Activated T-helper 2 cell treated with anti-CD3 and anti-CD28 coated beads, Interferon-gamma antibody, Interleukin-2, Interleukin-4, amounts not matched to agents 10 μg/mL and 5 μg/mL and 100 μg/mL, durations not matched to agents 14 hours and 24 hours and 36 hours (primary cell): Measurements from ENCODE around the gene MRPL33. TPM values are rescaled to one million over a fixed set of nuclear protein-coding genes. Genes with fewer than 3 reads are reported as not detected.
A peak's percentile ranks its signal among the peaks of the same experiment; 100 is the strongest.

Experiments used
- DNase-seq: peaks from one replicate; pipeline ENCODE4 v3.0.0; 2021; ENCODE audit warnings: low spot score
- H3K27ac Mint-ChIP-seq: one replicate; pipeline ENCODE4 v1.8.0; 2021; ENCODE audit warnings: mixed read lengths
- H3K27me3 Mint-ChIP-seq: one replicate; pipeline ENCODE4 v1.8.0; 2021; ENCODE audit warnings: low read depth, mixed read lengths
- H3K36me3 Mint-ChIP-seq: one replicate; pipeline ENCODE4 v1.8.0; 2021; ENCODE audit warnings: low read depth, mixed read lengths
- H3K4me1 Mint-ChIP-seq: one replicate; pipeline ENCODE4 v1.8.0; 2021; ENCODE audit warnings: low read depth, mixed read lengths
- H3K4me3 Mint-ChIP-seq: one replicate; pipeline ENCODE4 v1.8.0; 2021; ENCODE audit warnings: low read depth, mild to moderate bottlenecking, moderate library complexity, mixed read lengths
- H3K9me3 Mint-ChIP-seq: one replicate; pipeline ENCODE4 v1.8.0; 2021; ENCODE audit warnings: mixed read lengths
- intact Hi-C: fragments of 100-400 bp; cut with micrococcal nuclease; formaldehyde crosslinking; loops from one replicate; pipeline ENCODE4 v1.15.1; 2023
- total RNA-seq: library from RNA; stranded (reverse); gene quantifications from 2 replicates; pipeline ENCODE4 v1.2.3, GENCODE V29; 2022

The MRPL33 gene
- total RNA-seq, 1 donor from 2014 or later = 58.9 TPM

GRCh38 chr2:27766287-27766661, 5.2 kb upstream of the MRPL33 start:
- H3K9me3 Mint-ChIP-seq = no peaks in the 10 kb centered on the region
- H3K36me3 Mint-ChIP-seq = no peaks in the 10 kb centered on the region
- peaks cover 2% of the 10 kb centered on the region for H3K27me3 Mint-ChIP-seq
- no peak overlapping the region for H3K4me3 Mint-ChIP-seq
- DNase-seq = no peak
- peak overlapping the region; percentile 60 for H3K27ac Mint-ChIP-seq
- peaks cover 19% of the 10 kb centered on the region for H3K4me1 Mint-ChIP-seq
- intact Hi-C loops = no loop called here

GRCh38 chr2:27771202-27771547, 344 bp upstream of the MRPL33 start:
- peaks cover 31% of the 10 kb centered on the region for H3K4me1 Mint-ChIP-seq
- intact Hi-C loops = loop anchor here (1.0 to 5.0 kb wide), 3 partner anchors 69 to 621 kb away; partner anchors contain the start of genes BABAM2, FOSL2 and RBKS
- no peak for DNase-seq

GRCh38 chr2:27772804-27773203, 1.3 kb downstream of the MRPL33 start:
- peaks cover 28% of the 10 kb centered on the region for H3K4me1 Mint-ChIP-seq
- no peaks in the 10 kb centered on the region for H3K27me3 Mint-ChIP-seq
- H3K4me3 Mint-ChIP-seq = peak overlapping the region; percentile 79
- peaks cover 41% of the 10 kb centered on the region for H3K36me3 Mint-ChIP-seq
- DNase-seq = no peak
- H3K27ac Mint-ChIP-seq = peak overlapping the region; percentile 47
- no peaks in the 10 kb centered on the region for H3K9me3 Mint-ChIP-seq
- intact Hi-C loops = loop anchor here (5.0 kb wide), 2 partner anchors 71 to 619 kb away; partner anchors contain the start of gene FOSL2

More at GRCh38 chr2:27771202-27771547, 344 bp upstream of the MRPL33 start:
- Mint-ChIP-seq H3K4me3 (peak overlapping the region; percentile 95), H3K9me3 (no peaks in the 10 kb centered on the region), H3K27ac (peak overlapping the region; percentile 92), H3K27me3 (peaks cover 2% of the 10 kb centered on the region), H3K36me3 (peaks cover 33% of the 10 kb centered on the region)

GRCh38 chr2:27773959-27774358, 2.4 kb downstream of the MRPL33 start:
- Mint-ChIP-seq H3K4me3 (peak overlapping the region; percentile 58), H3K36me3 (peaks cover 48% of the 10 kb centered on the region), H3K27ac (no peak overlapping the region), H3K4me1 (peaks cover 33% of the 10 kb centered on the region), H3K9me3 (no peaks in the 10 kb centered on the region), H3K27me3 (no peaks in the 10 kb centered on the region)
- intact Hi-C loops = loop anchor here (5.0 kb wide), 2 partner anchors 72 to 618 kb away; partner anchors contain the start of gene FOSL2
- DNase-seq = no peak

- Mint-ChIP-seq H3K36me3 (peaks cover 64% of the 10 kb centered on the region), H3K4me1 (peaks cover 29% of the 10 kb centered on the region), H3K27me3 (no peaks in the 10 kb centered on the region), H3K27ac (no peak overlapping the region), H3K4me3 (no peak overlapping the region), H3K9me3 (no peaks in the 10 kb centered on the region)
- no peak for DNase-seq
- intact Hi-C loops = no loop called here
These were observed 4.6 kb downstream of the MRPL33 start for GRCh38 chr2:27776097-27776496.

GRCh38 chr2:27776696-27777095, 5.2 kb downstream of the MRPL33 start:
- peaks cover 67% of the 10 kb centered on the region for H3K36me3 Mint-ChIP-seq
- H3K4me1 Mint-ChIP-seq = peaks cover 27% of the 10 kb centered on the region
- H3K9me3 Mint-ChIP-seq = no peaks in the 10 kb centered on the region
- no peak overlapping the region for H3K27ac Mint-ChIP-seq
- DNase-seq = no peak
- H3K27me3 Mint-ChIP-seq = no peaks in the 10 kb centered on the region
- H3K4me3 Mint-ChIP-seq = no peak overlapping the region
- intact Hi-C loops = no loop called here

- Mint-ChIP-seq H3K9me3 (no peaks in the 10 kb centered on the region), H3K27ac (no peak overlapping the region), H3K4me3 (no peak overlapping the region), H3K4me1 (peaks cover 7% of the 10 kb centered on the region), H3K27me3 (no peaks in the 10 kb centered on the region), H3K36me3 (peaks cover 50% of the 10 kb centered on the region)
- intact Hi-C loops = no loop called here
- no peak for DNase-seq
These were observed 8.0 kb downstream of the MRPL33 start for GRCh38 chr2:27779417-27780055.

GRCh38 chr2:27781496-27781895, 10.0 kb downstream of the MRPL33 start:
- Mint-ChIP-seq H3K36me3 (peaks cover 34% of the 10 kb centered on the region), H3K27me3 (no peaks in the 10 kb centered on the region), H3K27ac (no peak overlapping the region), H3K4me1 (peaks cover 5% of the 10 kb centered on the region), H3K9me3 (no peaks in the 10 kb centered on the region), H3K4me3 (no peak overlapping the region)
- intact Hi-C loops = no loop called here
- DNase-seq = no peak

GRCh38 chr2:27782701-27783100, 11.2 kb downstream of the MRPL33 start:
- intact Hi-C loops = no loop called here
- H3K36me3 Mint-ChIP-seq = peaks cover 29% of the 10 kb centered on the region
- no peak overlapping the region for H3K4me3 Mint-ChIP-seq

GRCh38 chr2:27790796-27791195, 19.3 kb downstream of the MRPL33 start:
- no peak for DNase-seq
- Mint-ChIP-seq H3K9me3 (no peaks in the 10 kb centered on the region), H3K4me1 (no peaks in the 10 kb centered on the region), H3K4me3 (no peak overlapping the region), H3K36me3 (no peaks in the 10 kb centered on the region), H3K27me3 (no peaks in the 10 kb centered on the region), H3K27ac (no peak overlapping the region)
- intact Hi-C loops = no loop called here

More at GRCh38 chr2:27782701-27783100, 11.2 kb downstream of the MRPL33 start:
- Mint-ChIP-seq H3K4me1 (peaks cover 5% of the 10 kb centered on the region), H3K27me3 (no peaks in the 10 kb centered on the region), H3K9me3 (no peaks in the 10 kb centered on the region), H3K27ac (no peak overlapping the region)
- DNase-seq = no peak

- Mint-ChIP-seq H3K9me3 (no peaks in the 10 kb centered on the region), H3K27ac (no peak overlapping the region), H3K27me3 (no peaks in the 10 kb centered on the region), H3K4me3 (no peak overlapping the region), H3K36me3 (no peaks in the 10 kb centered on the region), H3K4me1 (no peaks in the 10 kb centered on the region)
- DNase-seq = no peak
- intact Hi-C loops = no loop called here
These were observed 21.2 kb downstream of the MRPL33 start for GRCh38 chr2:27792759-27793158.

GRCh38 chr2:27795093-27795834, 23.7 kb downstream of the MRPL33 start:
- Mint-ChIP-seq H3K4me1 (no peaks in the 10 kb centered on the region), H3K27ac (no peak overlapping the region), H3K27me3 (no peaks in the 10 kb centered on the region), H3K36me3 (no peaks in the 10 kb centered on the region), H3K4me3 (no peak overlapping the region), H3K9me3 (no peaks in the 10 kb centered on the region)
- intact Hi-C loops = no loop called here
- DNase-seq = no peak

- Mint-ChIP-seq H3K4me1 (no peaks in the 10 kb centered on the region), H3K36me3 (no peaks in the 10 kb centered on the region), H3K4me3 (no peak overlapping the region), H3K9me3 (no peaks in the 10 kb centered on the region), H3K27me3 (no peaks in the 10 kb centered on the region), H3K27ac (no peak overlapping the region)
- DNase-seq = no peak
- intact Hi-C loops = no loop called here
These were observed 24.4 kb downstream of the MRPL33 start for GRCh38 chr2:27795868-27796277.
